AML-193 (cell line): ENCODE measurements around the gene PITPNC1.
"Not testable (repeated sequence)": the region's sequence is repeated elsewhere in the genome, so short reads cannot be mapped to it uniquely, and the experiment has no call there.

Experiments used
- DNase-seq, 2 experiments: peaks; one replicate each; lab custom pipeline; 2025; lab: John Stamatoyannopoulos, UW

The PITPNC1 gene

GRCh38 chr17:67401106-67401505, 24.0 kb downstream of the PITPNC1 start:
- no peak for DNase-seq

DNA sequence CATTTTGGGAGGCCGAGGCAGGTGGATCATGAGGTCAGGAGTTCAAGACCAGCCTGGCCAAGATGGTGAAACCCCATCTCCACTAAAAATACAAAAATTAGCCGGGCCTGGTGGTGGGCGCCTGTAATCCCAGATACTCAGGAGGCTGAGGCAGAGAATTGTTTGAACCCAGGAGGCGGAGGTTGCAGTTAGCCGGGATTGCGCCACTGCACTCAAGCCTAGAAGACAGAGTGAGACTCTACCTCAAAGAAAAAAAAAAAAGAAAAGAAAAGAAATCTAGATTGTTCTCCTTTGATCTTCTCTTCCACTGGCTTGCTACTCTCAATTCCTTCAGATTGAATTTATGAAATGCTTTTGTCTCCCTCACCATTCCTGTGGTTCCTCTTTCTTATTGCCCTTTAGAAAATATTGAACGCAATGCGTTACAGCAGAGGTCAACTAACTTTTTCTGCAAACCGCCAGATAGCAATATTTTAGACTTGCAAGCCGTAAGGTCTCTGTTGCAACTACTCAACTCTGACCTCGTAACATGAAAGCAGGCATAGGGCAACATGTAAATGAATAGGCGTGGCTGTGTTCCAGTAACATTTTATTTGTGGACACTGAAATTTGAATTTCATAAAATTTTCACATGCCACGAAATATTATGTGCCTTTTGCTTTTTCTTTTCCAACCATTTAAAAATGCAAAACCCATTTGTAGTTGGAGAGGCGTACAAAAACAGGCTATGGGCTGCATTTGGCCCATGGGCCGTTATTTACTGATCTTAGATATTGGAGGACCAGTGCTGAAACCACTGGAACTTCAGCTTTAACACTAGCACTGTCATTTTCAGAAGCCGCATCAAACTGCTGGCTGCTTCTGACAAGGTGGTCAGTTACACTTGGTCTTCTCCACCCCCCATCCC, 24.8 kb downstream of the PITPNC1 start:
- DNase-seq, result no peak

GRCh38 chr17:67403065-67403464, 26.0 kb downstream of the PITPNC1 start:
- no peak for DNase-seq

- DNase-seq, result no peak
Measured at GRCh38 chr17:67403483-67403882, 26.4 kb downstream of the PITPNC1 start.

DNA sequence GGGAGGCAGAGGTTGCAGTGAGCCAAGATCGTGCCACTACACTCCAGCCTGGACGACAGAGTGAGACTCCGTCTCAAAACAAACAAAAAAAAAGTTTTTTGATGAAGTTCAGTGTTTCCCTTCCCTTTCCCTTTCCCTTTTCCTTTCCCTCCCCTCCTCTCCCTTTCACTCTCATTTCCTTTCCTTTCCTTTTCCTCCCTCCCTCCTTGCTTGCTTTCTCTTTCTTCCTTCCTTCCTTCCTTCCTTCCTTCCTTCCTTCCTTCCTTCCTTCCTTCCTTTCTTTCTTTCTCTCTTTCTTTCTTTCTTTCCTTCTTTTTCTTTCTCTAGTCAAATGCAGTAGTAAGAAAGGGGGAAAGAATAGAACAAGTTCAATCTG, 31.4 kb downstream of the PITPNC1 start:
- DNase-seq, result not testable (repeated sequence)

- peak in 1 of 2 experiments; percentile 21 for DNase-seq
Measured at GRCh38 chr17:67411397-67411796, 34.3 kb downstream of the PITPNC1 start.

DNA sequence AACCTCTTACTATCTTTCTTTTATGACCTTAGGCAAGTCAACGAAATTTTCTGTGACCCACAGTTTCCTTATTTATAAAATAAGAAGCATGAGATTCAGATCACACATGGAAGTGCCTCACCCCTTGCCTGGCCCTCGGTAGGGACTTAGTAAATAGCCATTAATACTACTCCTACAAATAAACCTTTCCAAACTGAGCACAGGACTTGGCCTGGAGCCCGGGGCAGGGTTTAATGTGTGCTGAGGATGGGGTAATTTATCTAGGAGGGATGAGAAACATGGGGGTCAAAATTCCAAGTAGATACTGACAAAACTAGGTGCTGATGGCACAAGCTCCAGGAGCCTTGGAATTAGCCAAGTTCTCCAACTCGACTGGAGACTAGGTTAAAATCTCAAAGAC, 35.0 kb downstream of the PITPNC1 start:
- no peak for DNase-seq

GRCh38 chr17:67412941-67413340, 35.9 kb downstream of the PITPNC1 start:
- no peak for DNase-seq

DNA sequence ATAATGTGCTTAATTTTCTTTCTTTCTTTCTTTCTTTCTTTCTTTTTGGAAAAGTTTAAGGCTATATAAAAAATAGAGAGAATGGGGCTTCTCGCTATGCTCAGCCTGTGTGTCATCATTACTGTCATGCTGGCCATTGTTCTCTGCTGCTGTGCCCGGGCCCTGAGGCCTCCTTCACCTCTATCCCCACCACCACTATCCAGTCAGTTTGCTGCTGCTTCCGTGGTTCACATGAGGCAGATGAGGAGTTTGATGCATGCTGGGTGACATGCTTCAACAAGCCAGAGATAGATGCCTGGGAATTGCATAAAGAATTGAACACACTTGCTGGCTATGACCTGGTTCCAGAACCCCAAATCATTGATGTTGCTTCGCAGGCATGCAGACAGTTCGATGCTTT, 36.3 kb downstream of the PITPNC1 start:
- no peak for DNase-seq

GRCh38 chr17:67414130-67414529, 37.0 kb downstream of the PITPNC1 start:
- no peak for DNase-seq

DNA sequence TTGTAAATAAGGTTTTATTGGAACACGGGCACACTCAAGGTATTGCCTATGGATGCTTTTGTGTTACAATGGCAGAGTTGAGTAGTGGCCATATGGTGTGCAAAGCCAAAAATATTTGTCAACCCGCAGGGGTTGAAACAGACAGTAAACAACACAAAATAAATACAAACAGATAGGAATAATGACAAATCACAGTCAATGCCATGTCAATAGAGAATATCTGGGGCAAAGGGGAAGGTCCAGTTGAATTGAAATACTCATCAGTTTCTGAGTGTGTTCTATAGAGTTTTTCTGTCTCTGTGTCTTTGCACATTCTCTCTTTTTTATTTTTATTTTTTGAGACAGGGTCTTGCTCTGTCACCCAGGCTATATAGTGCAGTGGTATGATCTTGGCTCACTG, 37.5 kb downstream of the PITPNC1 start:
- DNase-seq, result no peak

GRCh38 chr17:67415291-67415690, 38.2 kb downstream of the PITPNC1 start:
- DNase-seq, result no peak

DNA sequence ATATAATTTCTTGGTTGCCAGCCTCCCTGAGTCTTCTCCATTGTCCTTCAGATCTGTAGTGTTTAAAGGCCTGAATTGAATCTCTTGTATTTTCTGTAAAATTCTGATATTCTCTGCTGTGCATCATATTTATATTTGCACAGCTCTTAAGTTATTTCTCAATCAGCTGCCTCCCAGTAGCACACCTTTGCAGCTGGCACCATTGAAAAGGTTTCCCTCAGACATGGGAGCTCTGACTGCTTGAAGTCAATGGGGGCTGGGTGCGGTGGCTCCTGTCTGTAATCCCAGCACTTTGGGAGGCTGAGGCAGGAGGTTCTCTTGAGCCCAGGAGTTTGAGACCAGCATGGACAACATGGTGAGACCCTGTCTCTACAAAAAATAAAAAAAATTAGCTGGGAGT, 40.4 kb downstream of the PITPNC1 start:
- no peak for DNase-seq

DNA sequence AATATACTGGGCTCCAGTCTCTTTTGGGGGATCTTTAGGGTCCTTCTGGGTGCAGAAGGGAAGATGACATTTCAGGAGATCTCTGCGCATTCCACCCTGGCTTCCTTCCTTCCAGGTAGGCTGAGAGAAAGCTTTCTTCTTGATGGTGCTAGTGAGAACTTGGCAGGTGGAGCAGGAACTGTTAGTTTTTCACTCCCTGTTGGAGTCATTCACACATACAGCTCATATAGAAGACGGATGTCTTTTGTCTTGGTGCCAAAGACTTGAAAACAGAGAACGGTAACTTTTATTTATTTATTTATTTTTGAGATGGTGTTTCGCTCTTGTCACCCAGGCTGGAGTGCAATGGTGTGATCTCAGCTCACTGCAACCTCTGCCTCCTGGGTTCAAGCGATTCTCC, 43.9 kb downstream of the PITPNC1 start:
- no peak for DNase-seq

DNA sequence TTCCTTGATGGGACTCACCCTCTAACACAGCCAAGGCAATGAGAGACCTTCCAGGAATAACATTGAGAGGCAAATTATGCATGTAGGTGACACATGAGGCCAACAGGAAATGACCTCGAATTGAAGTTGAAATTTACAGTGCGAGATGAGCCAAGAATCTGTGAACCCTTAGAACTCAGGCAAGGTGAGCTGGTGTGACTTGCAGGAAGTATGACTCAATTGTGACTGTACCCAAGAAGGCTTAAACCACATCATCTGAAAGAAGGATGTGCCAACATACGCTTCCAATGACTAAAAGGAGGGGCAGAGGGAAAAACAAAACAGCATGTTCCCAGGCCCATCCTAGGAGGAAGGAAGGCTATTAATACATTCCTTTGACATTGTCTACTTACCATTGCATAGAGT, 44.8 kb downstream of the PITPNC1 start:
- DNase-seq, result peak; percentile 5 to 31

GRCh38 chr17:67422296-67422695, 45.2 kb downstream of the PITPNC1 start:
- DNase-seq, result not testable (repeated sequence)

- DNase-seq, result no peak
Measured at GRCh38 chr17:67422897-67423296, 45.8 kb downstream of the PITPNC1 start.

DNA sequence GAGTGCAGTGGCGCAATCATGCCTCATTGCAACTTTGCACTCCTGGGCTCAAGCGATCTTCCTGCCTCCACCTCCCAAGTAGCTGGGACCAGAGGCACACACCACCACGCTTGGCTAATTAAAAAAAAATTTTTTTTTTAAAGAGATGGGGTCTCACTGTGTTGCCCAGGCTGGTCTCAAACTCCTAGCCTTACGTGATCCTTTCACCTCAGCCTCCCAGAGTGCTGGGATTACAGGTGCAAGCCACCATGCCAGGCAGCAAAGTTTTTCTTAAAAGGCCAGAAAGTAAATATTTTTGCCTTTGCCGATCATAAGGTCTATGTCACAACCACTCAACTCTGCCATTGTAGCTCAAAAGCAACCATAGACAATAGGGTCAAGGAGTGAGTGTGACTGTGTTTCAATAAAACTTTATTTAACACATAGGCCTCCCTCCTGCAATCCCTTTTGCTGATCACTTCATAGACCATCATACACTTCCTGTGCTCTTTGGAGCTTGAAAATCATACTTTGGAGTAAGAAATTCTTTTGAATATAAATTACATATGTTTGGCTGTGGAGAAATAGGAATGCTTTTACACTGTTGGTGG, 48.6 kb downstream of the PITPNC1 start:
- DNase-seq, result no peak

DNA sequence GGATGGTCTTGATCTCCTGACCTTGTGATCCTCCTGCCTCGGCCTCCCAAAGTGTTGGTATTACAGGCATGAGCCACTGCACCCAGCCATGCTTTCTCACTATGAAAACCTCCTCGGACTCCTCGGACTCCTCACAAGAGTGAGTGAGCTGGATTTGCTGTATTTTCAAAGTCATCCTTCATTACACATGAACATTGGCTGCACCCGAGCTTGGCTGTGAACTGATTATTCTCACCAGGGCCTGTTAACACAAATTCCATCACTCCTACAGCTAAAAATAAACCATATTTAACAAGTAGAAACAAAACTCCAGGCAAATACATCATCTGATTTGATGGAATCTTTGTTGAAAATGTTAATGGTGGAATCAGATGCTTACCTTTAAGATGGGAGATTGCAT, 50.3 kb downstream of the PITPNC1 start:
- DNase-seq, result no peak

- DNase-seq, result not testable (repeated sequence)
Measured at GRCh38 chr17:67430515-67430914, 53.4 kb downstream of the PITPNC1 start.

DNA sequence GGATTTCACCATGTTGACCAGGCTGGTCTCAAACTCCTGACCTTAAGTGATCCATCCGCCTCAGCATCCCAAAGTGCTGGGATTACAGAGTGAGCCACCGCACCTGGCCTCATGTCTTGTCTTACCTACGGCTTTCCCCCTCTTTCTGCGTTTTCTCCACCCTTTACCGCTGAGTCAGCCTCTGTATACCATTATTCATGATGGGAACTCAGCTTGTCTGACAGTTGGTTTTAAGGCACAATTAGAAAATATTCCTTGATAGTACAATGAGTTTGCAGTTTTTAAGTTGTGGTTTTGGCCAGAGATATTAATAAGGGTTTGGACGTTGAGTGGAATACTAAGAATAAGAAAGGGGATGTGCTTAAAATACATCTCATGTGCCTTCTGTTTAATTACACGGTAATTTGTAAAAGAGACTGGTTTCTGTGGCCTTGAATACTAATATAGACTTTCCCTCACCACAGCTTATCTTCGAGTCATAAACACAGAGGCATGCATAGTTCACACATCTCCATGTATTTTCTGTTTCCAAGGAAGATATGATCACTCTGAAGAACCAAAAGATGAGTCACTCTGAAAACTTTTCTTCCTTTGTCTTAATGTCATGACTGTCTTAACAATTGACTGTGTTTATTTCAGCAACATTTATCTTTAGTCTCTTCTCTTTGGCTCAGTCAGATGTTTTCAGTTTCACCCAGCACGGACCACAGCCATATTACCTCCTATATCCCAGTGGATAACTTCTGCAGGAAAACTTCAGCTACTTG, 54.4 kb downstream of the PITPNC1 start:
- no peak for DNase-seq

DNA sequence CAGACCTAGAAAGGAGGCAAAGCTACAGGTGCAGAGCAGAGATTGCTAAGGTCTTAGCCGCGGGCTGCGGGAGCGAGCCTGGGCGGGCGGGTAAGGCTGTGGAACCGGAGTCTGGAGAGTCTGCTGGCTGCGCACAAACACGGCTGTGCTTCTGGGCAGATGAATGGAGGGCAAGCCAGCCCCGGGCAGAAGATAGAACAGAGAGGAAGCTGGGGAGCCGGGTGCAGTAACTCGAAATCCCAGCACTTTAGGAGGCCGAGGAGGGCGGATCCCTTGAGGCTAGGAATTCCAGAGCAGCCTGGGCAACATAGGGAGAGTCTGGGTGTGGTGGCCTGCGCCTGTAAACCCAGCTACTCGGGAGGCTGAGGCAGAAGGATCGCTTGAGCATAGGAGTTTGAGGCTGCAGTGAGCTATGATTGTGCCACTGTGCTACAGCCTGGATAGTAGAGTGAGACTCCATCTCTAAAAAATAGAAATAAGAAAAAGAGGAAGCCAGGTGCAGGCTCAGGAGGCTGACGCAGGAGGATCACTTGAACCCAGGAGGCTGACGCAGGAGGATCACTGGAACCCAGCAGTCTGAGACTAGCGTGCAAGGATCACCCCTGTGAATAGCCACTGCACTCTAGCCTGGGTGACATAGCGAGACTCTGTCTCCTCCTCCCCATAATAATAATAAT, 56.3 kb downstream of the PITPNC1 start:
- no peak for DNase-seq
